ENCODE results near the gene ZNRF1.
"Not testable (repeated sequence)": the region's sequence is repeated elsewhere in the genome, so short reads cannot be mapped to it uniquely, and the experiment has no call there.

Gene ZNRF1

DNA sequence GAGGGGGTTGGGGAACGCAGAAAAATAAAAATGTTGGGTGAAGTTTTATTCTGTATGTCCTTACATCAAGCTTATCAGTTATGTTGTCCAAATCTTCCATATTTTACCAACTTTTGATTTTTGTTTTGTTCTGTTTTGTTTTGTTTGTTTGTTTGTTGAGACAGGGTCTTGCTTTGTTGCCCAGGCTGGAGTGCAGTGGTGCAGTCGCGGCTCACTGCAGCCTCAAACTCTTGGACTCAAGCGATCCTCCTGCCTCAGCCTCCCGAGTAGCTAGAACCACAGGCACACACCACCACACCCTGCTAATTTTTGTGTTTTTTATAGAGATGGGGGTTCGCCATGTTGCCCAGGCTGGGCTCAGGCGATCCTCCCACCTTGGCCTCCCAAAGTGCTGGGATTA, 20.8 kb downstream of the ZNRF1 start:
- FAIRE-seq: no peak
- no peak for DNase-seq (ENCODE audit: insufficient read length, low spot score)
- TF ChIP-seq, protein P1, sequence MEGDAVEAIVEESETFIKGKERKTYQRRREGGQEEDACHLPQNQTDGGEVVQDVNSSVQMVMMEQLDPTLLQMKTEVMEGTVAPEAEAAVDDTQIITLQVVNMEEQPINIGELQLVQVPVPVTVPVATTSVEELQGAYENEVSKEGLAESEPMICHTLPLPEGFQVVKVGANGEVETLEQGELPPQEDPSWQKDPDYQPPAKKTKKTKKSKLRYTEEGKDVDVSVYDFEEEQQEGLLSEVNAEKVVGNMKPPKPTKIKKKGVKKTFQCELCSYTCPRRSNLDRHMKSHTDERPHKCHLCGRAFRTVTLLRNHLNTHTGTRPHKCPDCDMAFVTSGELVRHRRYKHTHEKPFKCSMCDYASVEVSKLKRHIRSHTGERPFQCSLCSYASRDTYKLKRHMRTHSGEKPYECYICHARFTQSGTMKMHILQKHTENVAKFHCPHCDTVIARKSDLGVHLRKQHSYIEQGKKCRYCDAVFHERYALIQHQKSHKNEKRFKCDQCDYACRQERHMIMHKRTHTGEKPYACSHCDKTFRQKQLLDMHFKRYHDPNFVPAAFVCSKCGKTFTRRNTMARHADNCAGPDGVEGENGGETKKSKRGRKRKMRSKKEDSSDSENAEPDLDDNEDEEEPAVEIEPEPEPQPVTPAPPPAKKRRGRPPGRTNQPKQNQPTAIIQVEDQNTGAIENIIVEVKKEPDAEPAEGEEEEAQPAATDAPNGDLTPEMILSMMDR (IDR thresholded peaks at IDR 0.05; ENCODE audit: insufficient read depth, missing control alignments): no peak

DNA sequence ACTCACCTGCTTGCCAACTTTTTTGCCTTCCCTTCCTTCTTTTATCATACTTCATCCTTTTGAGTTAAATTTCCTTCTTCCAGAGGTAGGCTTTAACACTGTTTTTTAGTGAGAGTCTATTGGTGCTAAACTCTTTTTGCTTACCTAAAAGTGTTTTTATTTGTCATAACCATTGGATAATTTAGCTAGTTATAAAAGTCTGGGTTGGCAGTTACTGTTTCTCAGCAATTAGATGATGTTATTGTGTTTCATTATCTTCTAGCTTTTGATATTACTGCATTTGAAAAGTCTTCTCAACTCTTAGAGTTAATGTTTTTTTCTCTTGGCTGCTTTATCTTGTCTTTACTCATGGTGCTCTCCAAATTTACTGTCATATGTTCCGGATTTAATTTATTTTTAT, 22.6 kb downstream of the ZNRF1 start:
- FAIRE-seq: no peak
- TF ChIP-seq, protein P1 (IDR thresholded peaks at IDR 0.05; ENCODE audit: insufficient read depth, missing control alignments): no peak
- no peak for DNase-seq (ENCODE audit: insufficient read length, low spot score)

DNA sequence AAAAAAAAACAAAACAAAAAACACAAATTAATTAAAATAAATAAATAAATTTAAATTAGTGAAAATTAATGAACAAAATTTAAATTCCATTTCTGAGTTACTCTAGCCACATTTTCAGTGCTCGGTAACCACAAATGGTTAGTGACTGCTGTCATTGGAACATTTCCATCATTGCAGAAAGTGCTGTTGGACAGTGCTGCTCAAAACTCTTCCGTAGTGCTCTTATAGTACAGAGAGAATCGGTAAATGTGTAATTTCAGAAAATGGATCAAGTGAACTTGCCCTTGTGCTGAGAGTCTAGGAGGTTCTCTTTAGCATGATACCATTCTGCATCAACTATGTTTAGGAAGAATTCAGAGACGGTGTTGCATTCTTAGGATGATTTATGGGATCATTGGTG, 23.7 kb downstream of the ZNRF1 start:
- TF ChIP-seq, protein P1 (IDR thresholded peaks at IDR 0.05; ENCODE audit: insufficient read depth, missing control alignments): no peak
- FAIRE-seq (no peak), DNase-seq (ENCODE audit: insufficient read length, low spot score) (no peak)

DNA sequence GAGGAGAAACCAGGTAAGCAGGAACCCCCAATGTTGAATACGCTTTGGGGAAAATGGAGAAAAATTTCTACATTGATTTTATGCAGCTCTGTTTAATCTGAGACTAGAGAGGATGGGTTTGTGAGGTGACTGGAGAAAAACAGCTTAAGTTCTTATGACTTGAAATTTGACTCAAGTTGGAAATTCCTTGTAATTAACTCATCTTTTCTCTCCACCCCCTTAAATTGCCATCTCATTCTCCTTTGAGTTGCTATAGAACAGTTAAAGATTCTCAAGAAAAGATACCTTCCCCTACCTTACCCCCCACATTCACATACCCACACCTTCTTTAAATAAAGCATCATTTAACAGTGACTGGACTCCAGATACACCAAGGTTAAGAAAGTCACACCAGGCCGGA, 24.2 kb downstream of the ZNRF1 start:
- TF ChIP-seq, protein P1 (IDR thresholded peaks at IDR 0.05; ENCODE audit: insufficient read depth, missing control alignments): no peak
- DNase-seq (ENCODE audit: insufficient read length, low spot score): no peak

DNA sequence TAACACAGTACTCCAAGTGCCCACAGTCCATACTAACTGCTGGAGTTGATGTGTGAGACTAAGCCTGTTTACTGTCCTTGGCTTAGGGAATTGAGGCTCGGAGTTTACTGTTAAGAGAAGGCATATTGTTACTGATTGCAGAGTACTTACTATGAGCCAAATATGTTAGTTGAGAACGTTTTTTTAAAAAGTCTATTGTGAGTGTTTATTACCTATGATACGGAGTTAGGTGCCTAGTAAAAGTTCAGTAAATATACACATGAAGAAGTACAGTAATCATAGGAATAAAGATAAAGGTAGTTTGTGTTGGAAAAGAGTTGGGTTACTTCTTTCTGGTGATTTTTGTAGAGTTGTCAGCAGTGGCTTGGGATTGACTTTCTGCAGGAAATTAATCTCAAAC, 25.4 kb downstream of the ZNRF1 start:
- FAIRE-seq (no peak), DNase-seq (ENCODE audit: insufficient read length, low spot score) (no peak)
- TF ChIP-seq, protein P1 (IDR thresholded peaks at IDR 0.05; ENCODE audit: insufficient read depth, missing control alignments): no peak

More for the DNA sequence above, 24.2 kb downstream of the ZNRF1 start:
- FAIRE-seq: no peak

DNA sequence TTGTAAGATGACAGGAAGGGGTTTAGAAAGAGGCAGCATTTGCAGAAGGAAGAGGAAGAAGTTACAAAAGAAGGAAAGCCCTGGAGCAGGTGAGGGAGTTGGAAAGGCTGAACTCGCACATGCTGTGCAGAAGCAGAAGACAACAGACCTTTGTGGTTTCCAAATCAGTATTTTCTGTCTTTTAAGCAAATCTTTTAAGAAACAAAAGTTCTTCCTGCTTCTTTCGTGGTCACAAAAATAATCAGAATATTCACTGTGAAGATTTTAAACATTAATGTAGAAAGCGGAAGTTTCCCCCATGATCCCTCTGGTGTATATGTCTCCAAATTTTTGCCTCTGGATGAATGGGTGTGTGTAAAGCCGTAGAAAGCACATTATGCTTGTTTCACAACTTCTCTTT, 25.8 kb downstream of the ZNRF1 start:
- TF ChIP-seq, protein P1 (IDR thresholded peaks at IDR 0.05; ENCODE audit: insufficient read depth, missing control alignments): no peak
- DNase-seq (ENCODE audit: insufficient read length, low spot score) (no peak), FAIRE-seq (no peak)

DNA sequence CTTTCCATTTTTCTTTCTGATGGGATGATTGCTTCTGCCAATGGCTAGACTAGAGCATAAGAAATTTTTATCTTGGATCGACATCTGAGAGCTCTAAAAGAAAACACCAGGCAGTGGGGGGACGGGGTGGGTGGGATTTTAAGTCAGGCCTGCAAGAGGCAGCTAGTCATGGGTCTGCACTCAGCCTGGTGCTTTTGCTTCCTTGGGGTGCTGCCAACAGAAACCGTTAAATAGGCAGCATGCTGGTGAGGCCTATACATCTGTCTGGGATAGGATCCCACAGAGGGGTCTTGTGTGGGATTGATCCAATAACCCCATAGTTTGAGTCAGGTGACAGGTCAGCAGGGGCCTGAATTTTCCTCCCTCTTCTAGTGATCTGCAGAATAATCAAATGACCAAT, 26.9 kb downstream of the ZNRF1 start:
- TF ChIP-seq, protein P1 (IDR thresholded peaks at IDR 0.05; ENCODE audit: insufficient read depth, missing control alignments): no peak
- DNase-seq (ENCODE audit: insufficient read length, low spot score): no peak
- FAIRE-seq: no peak

DNA sequence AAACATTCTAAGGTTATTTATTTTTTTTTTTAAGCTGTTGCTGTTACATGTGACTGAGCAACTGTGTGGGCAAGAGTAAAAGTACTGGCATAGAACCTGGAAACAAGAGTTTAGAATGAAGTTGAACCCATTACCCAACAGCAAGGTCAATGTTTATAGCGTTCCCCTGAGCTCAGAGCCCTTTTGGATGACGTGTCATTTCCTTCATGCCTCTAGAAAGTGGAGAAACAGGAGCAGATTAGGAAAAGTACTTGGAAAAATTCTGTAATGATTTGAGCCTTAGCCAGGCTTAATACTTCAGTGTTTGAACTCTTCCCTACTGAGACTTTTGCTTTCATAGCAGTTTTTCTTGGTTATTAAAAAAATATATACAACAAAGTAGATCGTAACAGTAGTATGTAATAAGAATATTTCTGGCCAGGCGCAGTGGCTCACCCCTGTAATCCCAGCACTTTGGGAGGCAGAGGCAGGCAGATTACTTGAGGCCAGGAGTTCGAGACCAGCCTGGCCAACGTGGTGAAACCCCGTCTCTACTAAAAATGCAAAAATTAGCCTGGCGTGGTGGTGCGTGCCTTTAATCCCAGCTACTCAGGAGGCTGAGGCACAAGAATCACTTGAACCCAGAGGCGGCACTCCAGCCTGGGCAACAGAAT, 27.5 kb downstream of the ZNRF1 start:
- FAIRE-seq; DNase-seq (ENCODE audit: insufficient read length, low spot score): not testable (repeated sequence)
